Breast epithelium (tissue), 3 donors: Measurements from ENCODE around the gene TST.

Experiments
- POLR2A ChIP-seq: fragments of 450-650 bp; IDR thresholded peaks from one replicate; pipeline ENCODE4 v1.6.1; 2016; ENCODE audit warnings: antibody characterized with exemption, mild to moderate bottlenecking, moderate library complexity
- TF ChIP-seq, protein P1 (sequence below), 3 donors: fragments of 450-650 bp; IDR thresholded peaks; one replicate each; pipeline ENCODE4 v1.5.1; 2016 to 2017; ENCODE audit warnings: antibody characterized with exemption in 3 of 3, mild to moderate bottlenecking in 3 of 3, moderate library complexity in 3 of 3

DNA sequence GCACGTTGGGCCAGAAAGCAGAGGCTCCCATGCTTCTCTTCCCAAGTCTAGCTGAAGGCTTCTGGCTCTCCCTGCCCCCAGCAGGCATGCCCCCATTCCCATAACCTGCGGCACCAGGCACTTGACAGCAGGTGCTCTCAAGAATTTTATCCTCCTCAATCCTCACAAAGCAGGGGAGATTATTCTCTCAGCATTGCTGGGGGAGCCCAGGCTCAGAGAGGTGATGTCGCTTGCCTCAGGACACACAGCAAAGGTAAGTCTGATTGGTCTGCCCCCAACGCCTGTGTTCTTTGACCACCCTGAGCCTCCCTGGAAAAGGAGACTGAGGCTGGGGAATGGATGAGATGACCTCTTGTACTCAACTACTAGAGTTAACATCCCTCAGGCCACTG is 4.8 kb downstream of the TST start:
- TF ChIP-seq, protein P1, sequence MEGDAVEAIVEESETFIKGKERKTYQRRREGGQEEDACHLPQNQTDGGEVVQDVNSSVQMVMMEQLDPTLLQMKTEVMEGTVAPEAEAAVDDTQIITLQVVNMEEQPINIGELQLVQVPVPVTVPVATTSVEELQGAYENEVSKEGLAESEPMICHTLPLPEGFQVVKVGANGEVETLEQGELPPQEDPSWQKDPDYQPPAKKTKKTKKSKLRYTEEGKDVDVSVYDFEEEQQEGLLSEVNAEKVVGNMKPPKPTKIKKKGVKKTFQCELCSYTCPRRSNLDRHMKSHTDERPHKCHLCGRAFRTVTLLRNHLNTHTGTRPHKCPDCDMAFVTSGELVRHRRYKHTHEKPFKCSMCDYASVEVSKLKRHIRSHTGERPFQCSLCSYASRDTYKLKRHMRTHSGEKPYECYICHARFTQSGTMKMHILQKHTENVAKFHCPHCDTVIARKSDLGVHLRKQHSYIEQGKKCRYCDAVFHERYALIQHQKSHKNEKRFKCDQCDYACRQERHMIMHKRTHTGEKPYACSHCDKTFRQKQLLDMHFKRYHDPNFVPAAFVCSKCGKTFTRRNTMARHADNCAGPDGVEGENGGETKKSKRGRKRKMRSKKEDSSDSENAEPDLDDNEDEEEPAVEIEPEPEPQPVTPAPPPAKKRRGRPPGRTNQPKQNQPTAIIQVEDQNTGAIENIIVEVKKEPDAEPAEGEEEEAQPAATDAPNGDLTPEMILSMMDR (IDR thresholded peaks at IDR 0.05): no peak
- no peak for TF ChIP-seq POLR2A
